NT2/D1 (cell line): Measurements from ENCODE around the gene PDE1C.

Experiments used
- DNase-seq: peaks from one replicate; pipeline ENCODE4 v3.0.0-alpha.2; 2011; ENCODE audit warnings: low read depth, low spot score
- H3K27me3 ChIP-seq: 2 replicates; pipeline ENCODE4 v1.6.0; 2011; ENCODE audit warnings: mild to moderate bottlenecking; ENCODE audit not compliant: insufficient read length, insufficient read depth
- H3K36me3 ChIP-seq: 2 replicates; pipeline ENCODE4 v1.6.1; 2011; ENCODE audit warnings: mild to moderate bottlenecking, low read length, mixed read lengths; ENCODE audit not compliant: insufficient read depth, insufficient read length
- H3K4me1 ChIP-seq: 2 replicates; pipeline ENCODE4 v1.5.1; 2011; ENCODE audit not compliant: insufficient read depth, insufficient read length
- H3K4me3 ChIP-seq: 2 replicates; pipeline ENCODE4 v1.5.1; 2011; ENCODE audit warnings: low read depth; ENCODE audit not compliant: insufficient read length
- H3K9ac ChIP-seq: 2 replicates; pipeline ENCODE4 v1.6.0; 2011; ENCODE audit warnings: low read depth; ENCODE audit not compliant: insufficient read length
- H3K9me3 ChIP-seq: 2 replicates; pipeline ENCODE4 v1.5.1; 2011; ENCODE audit warnings: mild to moderate bottlenecking, low read length; ENCODE audit not compliant: insufficient read depth
- SUZ12 ChIP-seq: IDR thresholded peaks from 2 replicates; pipeline ENCODE4 v1.6.1; 2011; ENCODE audit not compliant: insufficient read length, insufficient read depth; ENCODE audit errors: extremely low read depth
- YY1 ChIP-seq: IDR thresholded peaks from 2 replicates; pipeline ENCODE4 v1.6.1; 2011; ENCODE audit not compliant: insufficient read length, insufficient read depth
- ZNF274 ChIP-seq: IDR thresholded peaks from 2 replicates; pipeline ENCODE4 v1.6.1; 2011; ENCODE audit warnings: mild to moderate bottlenecking, low read depth, low read length

Gene PDE1C

DNA sequence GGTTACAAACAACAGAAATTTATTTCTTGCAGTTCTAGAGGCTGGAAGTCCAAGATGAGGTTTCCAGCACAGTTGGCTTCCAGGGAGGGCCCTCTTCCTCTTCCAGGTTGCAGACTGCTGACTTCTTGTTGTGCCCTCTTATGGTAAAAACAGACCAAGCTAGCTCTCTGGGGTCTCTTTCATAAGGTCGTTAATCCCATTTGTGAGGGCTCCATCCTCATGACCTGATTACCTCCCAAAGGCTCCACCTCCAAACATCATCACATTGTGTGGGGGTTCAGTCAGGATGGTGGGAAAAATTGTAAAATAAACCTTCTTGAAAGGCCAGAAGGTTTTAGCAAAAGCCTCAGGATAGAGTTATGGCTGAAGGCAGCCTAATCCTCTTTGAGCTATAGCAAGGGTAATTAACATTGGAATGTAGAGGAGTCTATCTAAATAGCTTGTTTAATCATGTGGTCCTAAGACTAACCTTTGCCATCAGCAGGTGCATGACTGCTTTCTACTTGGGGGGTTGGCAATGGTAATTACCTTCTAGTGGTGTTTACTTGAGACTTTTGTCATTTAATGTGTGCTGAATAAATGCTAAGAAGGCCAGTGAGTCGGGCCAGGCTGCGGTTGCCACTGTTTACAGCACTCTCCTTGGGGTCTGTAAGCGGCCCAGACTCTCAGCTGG, 302.4 kb downstream of the PDE1C start:
- H3K27me3 ChIP-seq = peaks cover 88% of the 10 kb centered on the region
- DNase-seq = peak; percentile 83
- H3K4me1 ChIP-seq = no peaks in the 10 kb centered on the region
- no peak overlapping the region for H3K9ac ChIP-seq
- no peak overlapping the region for H3K4me3 ChIP-seq
- no peaks in the 10 kb centered on the region for H3K36me3 ChIP-seq
- TF ChIP-seq YY1 (no peak), SUZ12 (no peak), ZNF274 (no peak)
- peaks cover 8% of the 10 kb centered on the region; the same call in 1 of the 2 replicates for H3K9me3 ChIP-seq

DNA sequence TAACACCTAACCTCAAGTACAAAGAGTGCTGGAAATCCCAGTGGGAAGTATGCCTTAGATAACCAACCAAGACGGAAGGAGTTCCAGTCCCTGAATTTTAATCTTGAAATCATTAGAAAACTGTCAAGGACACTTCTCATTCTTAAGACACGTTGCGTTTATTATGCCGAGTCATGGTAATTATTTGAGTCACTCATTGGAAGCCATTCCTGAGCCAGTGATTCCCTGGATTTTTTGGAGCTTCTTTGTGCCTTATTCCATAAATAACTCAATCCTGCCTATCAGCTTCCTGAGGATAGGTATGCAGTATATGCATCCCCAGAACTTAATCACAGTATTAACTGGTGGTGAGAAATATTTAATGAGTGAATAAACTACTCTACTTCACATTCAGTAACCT, 305.7 kb downstream of the PDE1C start:
- TF ChIP-seq SUZ12 (no peak), YY1 (no peak), ZNF274 (no peak)
- H3K27me3 ChIP-seq = peaks cover 86% of the 10 kb centered on the region

DNA sequence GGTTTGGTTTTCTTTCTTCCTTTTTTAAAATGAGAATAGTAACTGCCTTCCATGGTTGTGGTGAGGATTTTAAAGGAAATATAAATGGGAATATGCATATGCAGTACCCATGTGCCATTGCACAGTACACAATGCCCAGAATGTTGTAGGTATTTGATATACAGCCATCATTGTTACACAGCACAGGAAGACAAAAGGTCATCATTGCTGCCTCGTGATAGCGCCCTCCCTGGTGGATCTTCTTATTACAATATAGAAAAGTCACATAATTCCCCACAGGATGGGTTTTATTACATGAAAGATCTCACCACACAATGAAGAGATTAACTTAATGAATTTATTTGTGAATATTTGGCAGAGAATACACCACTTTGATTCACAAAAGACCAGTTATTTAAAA, 306.7 kb downstream of the PDE1C start:
- TF ChIP-seq YY1 = no peak
- no peak for TF ChIP-seq SUZ12
- TF ChIP-seq ZNF274 = no peak
- H3K36me3 ChIP-seq = no peaks in the 10 kb centered on the region
- DNase-seq = no peak
- H3K4me3 ChIP-seq = no peak overlapping the region
- H3K9me3 ChIP-seq = peaks cover 8% of the 10 kb centered on the region; the same call in 1 of the 2 replicates
- no peaks in the 10 kb centered on the region for H3K4me1 ChIP-seq
- peaks cover 86% of the 10 kb centered on the region for H3K27me3 ChIP-seq
- no peak overlapping the region for H3K9ac ChIP-seq

More for the DNA sequence above, 305.7 kb downstream of the PDE1C start:
- no peak for DNase-seq
- no peaks in the 10 kb centered on the region for H3K36me3 ChIP-seq
- peaks cover 8% of the 10 kb centered on the region; the same call in 1 of the 2 replicates for H3K9me3 ChIP-seq
- no peak overlapping the region for H3K9ac ChIP-seq
- no peaks in the 10 kb centered on the region for H3K4me1 ChIP-seq
- H3K4me3 ChIP-seq = no peak overlapping the region

DNA sequence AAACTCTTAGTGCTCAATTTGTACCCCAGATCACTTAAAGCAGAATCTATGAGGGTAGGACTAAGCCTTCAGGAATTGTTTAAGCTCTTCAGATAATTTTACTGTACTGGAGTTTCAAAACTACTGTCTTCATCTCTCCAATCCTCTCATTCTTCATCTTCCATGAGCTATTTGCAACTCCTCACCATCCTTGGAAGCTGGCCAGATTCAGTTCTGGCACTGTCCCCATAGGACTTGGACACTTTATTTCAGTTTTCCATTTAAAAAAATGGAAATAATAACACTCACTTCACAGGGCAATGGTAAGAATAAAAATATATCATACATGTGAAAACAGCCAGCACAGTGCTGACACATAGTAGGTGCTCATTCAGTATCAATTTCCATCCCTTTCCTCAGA, 308.6 kb downstream of the PDE1C start:
- H3K9me3 ChIP-seq = no peaks in the 10 kb centered on the region
- H3K27me3 ChIP-seq = peaks cover 82% of the 10 kb centered on the region
- no peak overlapping the region for H3K9ac ChIP-seq
- H3K4me1 ChIP-seq = no peaks in the 10 kb centered on the region
- no peak for TF ChIP-seq SUZ12
- no peak for TF ChIP-seq ZNF274
- TF ChIP-seq YY1 = no peak
- no peaks in the 10 kb centered on the region for H3K36me3 ChIP-seq
- no peak overlapping the region for H3K4me3 ChIP-seq
- DNase-seq = no peak

DNA sequence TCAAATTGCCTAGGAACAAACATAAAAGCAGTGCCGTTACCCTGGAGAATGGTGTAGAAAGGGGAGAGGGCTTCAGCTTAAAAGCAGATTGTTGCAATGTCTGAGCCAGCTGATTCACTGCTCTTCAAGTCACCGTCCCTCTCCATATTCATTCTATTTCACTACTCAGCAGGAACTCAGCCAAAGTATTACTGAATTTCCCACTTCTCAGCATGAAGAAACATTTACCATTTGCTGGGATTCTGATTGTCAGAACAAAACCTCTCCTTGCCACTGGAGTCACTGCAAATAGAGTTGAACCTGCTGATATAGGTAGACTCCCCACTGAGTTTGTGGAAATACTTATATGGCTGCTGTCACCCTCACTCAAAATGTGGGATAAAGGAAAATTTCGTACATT, 311.5 kb downstream of the PDE1C start:
- Histone ChIP-seq H3K9ac (no peak overlapping the region), H3K36me3 (no peaks in the 10 kb centered on the region), H3K4me1 (no peaks in the 10 kb centered on the region), H3K4me3 (no peak overlapping the region), H3K9me3 (no peaks in the 10 kb centered on the region), H3K27me3 (peaks cover 59% of the 10 kb centered on the region)
- TF ChIP-seq ZNF274 (no peak), YY1 (no peak), SUZ12 (no peak)
- DNase-seq = no peak

DNA sequence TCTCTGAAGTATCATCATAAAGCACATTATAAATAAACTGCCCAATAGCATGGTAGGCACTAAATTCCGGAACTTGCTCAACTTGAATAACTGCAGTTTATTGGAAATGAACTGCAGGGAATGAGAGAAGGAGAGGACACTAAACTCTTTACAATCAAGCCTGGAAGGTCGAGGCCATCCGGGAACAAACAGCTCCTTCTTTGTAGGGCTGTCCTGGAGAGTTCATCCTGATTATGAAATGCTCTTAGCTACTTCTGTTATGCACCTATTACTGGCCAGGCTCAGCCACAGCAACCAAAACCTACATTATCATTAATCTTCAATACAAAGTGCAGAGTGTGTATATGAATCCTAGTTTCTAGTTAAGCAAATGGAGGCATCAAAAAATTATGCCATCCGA, 318.5 kb downstream of the PDE1C start:
- Histone ChIP-seq H3K9me3 (0 out of 2 replicates have a peak, but pooled peaks cover 5% of the 10 kb centered on the region), H3K4me3 (no peak overlapping the region), H3K27me3 (peaks cover 9% of the 10 kb centered on the region), H3K9ac (no peak overlapping the region), H3K36me3 (no peaks in the 10 kb centered on the region), H3K4me1 (no peaks in the 10 kb centered on the region)
- DNase-seq = no peak
- TF ChIP-seq ZNF274 (no peak), SUZ12 (no peak), YY1 (no peak)

DNA sequence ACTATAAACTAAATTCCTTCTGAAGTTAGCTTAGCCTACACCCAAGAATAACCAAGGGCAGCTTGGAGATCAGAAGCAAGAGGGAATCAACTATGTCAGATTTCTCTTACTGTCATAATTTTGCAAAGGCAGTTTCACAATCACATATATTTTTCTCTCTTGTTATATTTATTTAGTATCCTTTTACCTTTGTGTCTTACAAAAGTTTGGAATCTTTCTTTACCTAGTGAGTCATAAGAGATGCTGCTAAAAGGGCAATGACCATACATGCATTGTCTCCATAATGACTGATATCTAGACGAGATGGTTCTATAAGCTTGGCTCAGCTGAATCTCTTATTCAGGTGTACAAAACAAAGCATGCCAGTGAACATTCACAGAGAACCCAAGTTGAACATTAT, 322.1 kb downstream of the PDE1C start:
- no peak for DNase-seq
- H3K4me3 ChIP-seq = no peak overlapping the region
- H3K9me3 ChIP-seq = 0 out of 2 replicates have a peak, but pooled peaks cover 5% of the 10 kb centered on the region
- H3K9ac ChIP-seq = no peak overlapping the region
- H3K4me1 ChIP-seq = no peaks in the 10 kb centered on the region
- peaks cover 5% of the 10 kb centered on the region for H3K27me3 ChIP-seq
- TF ChIP-seq SUZ12 = no peak
- TF ChIP-seq YY1 = no peak
- TF ChIP-seq ZNF274 = no peak
- H3K36me3 ChIP-seq = no peaks in the 10 kb centered on the region
